Left renal cortex interstitium (tissue), 4 donors: ENCODE results near the gene PDGFA. TPM values are rescaled to one million over a fixed set of nuclear protein-coding genes. Genes with fewer than 3 reads are reported as not detected.

Experiments used
- DNase-seq, 4 donors: peaks; one replicate each; pipeline ENCODE4 v3.0.0-alpha.2; 2013; ENCODE audit warnings: low read depth in 4 of 4, low spot score in 2 of 4, missing footprints in 1 of 4
- polyA plus RNA-seq, 4 donors: library from polyadenylated mRNA; unstranded; fragments of 120-200 nt; gene quantifications; one replicate each; pipeline ENCODE4 v1.2.1, GENCODE V29; 2013; ENCODE audit not compliant: insufficient read length in 4 of 4

PDGFA gene
- polyA plus RNA-seq, 4 donors = 44.5 to 57.8 (median 50.3) TPM

DNA sequence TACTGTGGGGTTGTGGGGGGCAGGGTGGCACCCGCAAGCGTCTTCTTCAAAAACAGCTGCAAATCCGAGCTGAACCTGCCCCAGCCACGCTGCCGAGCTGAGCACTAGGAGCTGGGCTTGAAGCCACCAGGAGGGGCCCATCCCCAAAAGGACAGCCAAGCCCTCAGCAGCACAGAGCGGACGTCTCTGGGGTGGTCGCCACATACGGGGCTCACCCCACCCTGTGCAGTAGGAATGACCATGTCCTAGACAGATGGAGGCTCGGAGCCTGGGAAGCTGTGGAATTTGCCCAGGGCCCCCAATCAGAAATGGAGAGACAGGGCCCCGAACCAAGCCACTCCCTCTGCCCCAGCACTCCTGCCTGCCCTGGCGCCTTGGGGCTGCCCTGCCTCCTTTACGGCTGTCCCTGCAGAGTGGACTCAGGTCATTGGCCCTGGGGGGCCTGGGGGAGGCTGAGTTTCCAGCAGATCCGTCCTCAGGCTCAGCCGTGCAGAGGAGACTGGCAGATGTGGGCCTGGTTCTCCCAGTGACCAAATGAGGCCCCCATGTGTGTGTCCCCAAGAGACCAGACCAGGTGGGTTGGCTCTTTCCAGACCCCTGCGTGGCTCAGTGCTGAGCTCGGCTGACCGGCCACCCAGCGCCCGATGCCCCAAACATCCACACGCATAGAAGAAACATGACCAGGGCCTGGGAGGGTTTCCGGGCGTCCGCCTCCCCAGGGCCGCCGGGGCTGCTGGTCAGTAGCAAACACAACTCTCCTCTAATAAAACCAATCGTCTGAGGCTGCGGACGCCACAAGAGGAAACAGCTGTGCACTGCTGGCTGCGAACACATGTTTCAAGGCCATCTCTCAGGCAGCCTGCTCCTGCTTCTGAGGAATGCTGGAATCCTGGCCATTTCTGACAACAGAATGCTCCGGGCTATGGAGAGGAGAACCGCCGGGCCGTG lies 54.9 kb downstream of the PDGFA start:
- DNase-seq = peak in 1 of 4 donors; percentile 81

DNA sequence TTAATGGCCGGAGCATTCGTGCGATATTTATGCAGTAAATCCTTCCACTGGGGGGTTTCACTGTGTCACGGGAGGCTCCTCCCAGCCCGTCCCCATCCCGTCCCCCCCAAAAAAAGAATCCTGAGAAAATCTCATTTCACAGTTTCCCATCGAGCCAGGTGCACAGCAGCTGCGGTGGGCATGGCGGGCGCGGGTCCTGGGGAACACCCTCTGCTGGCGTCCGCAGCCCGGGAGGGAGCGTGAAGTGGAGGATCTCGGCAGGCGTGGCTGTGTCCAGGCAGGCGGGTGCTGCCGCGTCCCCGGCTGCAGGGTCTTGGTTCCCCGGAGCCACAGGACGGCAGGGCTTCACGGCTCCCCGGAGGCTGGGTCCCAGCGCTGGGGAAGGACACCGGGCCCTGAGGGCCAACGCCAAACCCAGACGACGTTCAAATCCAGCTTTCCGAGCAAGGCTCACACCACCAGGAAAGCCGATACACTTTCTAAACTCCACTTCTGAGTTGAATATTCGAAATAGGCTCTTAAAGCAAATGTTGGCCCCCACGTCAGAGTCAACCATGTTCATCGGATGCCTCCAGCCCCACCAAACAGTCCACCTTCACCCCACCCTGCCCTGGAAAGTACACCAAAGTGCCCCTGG lies 55.7 kb downstream of the PDGFA start:
- no peak for DNase-seq

DNA sequence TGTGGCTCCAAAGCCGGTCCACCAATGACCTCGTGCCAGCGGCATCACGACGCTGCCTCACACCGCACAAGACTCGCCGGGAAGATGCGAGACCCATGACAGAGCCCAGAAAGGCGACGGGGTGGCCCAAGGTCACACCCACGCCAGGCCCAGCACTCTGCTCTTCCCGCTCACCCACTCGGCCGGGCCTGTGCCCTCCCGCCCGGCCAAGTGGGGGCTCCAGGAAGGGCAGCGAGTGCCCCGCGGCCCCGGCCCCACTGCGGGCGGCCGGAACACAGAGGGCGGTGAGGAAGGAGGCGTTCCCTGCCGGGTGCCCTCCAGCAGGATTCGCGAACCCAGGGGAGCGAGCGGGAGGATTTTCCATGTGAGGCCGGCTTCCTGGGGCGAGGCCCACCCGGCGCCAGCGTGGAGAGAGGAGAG lies 56.3 kb downstream of the PDGFA start:
- no peak for DNase-seq

DNA sequence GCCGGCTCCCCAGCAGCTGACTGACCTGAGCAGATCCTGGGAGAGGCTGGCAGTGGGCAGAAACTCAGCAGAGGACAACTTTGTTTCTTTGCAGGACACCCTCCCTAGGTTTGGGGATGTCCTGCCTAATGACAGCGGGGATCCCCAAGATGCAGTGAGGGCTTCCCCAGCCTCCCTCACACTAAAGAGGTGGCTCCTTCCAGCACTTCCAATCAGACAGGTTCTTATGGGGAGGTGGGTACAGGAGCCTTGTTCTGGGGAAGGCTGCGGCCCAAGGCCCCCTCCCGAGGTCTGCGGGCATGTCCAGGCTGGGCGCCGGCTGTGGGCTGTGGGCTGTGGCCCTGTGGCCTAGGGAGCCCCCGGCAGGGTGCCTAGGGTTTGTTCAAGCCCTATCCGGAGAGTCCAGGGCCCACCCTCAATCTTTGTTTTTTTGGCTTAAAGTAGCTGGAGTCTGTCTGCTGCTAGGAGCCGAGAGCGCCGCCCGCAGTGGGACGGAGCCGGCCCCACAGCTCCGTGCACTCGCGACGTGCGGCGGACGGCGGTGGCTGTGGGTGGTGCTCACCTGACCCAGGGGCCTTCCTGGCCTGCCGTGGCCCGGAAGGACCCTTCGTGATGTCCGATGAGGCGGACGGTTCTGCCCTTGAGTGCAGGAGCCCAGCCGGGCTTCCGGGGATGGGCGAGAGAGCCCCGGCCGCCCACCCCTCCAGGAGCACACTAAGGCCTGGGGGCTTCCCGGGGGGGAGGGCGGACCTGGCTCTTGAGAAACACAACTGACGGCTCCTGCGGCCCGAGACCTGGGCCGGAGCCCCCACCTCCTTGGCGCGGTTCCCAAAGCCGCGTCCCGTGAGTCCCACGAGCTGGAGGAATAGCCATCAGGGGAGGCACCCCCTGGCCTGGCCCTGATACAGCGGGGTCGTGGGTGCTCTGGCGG lies 57.2 kb downstream of the PDGFA start:
- DNase-seq = no peak

DNA sequence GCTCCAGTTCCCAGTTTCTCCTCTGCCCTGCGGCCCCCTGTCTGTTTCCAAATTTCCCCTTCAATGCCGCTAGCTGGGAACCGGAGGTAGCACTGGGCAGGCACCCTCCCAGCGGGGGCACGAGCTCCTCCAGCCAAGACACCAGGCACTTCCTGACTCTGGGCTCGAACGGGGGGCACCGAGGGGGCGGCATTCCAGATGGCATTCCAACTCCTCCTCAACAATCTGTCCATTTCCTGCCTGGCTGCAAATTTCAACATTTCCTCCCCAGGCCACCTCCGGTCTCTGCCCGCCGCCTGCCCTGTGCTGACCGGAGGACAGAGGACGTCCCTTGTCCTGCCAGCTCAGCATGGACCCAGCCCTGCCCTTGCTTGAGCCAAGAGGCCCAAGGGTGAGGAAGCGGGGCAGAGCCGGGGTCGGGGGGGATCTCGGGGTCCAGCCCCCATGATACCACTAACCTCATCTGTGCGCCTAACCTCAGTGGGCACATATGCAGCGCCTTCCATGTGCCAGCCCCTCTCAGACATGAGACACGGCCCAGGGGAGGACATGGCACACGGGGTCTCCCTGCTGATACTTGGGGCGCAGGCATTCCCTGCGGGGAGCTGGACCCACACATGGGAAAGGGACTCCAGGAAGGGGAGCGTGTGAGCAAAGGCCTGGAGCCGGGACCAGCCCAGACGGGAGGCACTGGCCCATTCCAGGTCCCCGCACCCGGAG lies 58.0 kb downstream of the PDGFA start:
- no peak for DNase-seq

DNA sequence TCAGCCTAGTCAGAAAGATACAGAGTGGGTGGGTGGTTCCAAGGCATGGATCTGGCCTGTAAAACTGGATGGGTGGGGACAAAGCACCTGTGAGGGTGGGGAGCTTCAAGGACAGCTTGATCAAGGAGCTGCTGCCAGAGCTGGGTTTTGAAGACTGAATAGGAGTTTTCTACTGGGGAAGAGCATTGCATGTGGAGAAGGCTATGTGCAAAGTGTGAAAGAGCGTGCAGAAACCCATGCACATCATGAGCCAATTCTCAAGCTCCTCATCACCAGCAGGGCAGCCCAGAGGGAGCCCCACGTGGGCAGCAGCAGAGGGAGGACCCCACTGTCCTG lies 58.6 kb downstream of the PDGFA start:
- no peak for DNase-seq

DNA sequence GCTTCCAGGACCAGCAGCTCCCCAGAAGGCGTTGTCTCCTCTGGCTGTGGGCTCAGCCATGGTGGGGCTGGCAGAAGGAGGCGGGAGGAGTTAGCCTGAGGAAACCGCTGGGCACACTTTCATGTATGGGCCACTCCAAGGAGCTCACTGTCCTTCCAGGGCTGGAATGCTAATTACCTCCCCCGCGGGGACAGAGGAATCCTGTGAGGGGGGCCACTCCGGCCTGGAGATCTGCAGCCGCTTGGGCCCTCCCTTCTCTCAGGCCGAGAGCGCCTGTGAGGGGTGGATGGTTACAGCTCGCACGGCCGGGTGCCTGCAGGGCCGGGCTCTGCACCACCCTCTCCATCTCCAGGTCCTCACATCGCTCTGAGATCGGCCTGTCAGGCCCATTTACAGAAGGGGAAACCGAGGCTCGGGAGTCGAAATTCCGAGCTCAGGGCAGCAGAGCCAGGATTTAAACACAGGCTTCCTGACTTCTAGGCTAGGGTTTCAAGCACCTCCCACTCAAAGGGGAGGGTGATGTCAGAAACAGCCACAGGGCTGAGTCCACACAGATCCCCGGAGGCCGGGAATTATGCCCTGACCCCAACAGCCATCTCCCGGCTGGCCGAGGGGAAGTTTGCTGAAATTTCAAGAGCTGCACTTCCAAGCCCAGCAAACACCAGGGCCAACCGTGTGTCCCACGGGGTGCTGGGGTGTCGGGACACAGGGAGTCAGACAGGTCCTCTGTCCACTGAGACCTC lies 59.1 kb downstream of the PDGFA start:
- no peak for DNase-seq

DNA sequence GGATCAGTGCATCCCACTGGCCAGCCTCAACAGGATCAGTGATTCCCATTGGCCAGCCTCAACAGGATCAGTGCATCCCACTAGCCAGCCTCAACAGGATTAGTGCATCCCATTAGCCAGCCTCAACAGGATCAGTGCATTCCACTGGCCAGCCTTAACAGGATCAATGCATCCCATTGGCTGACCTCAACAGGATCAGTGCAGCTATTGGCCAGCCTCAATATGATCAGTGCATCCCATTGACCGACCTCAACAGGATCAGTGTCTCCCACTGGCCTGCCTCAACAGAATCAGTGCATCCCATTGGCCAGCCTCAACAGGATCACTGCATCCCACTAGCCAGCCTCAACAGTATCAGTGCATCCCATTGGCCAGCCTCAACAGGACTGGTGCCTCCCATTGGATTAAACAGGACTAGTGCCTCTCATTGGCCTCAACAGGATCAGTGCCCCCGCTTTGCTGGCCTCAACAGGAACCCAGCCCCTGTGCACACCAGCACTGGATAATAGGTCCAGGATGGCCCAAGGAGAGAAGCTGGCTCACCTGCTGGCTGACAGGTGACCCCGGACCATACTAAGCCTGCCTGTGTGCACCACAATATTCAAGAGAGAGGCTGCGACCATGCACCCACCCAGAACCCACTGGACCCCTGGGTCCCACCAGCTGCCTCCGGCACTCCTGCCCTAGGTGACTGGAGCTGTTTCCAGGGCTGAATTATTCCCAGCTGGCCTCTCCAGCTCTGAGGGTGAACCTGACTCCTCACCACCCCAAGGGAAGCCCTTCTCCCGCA lies 59.9 kb downstream of the PDGFA start:
- DNase-seq = no peak

DNA sequence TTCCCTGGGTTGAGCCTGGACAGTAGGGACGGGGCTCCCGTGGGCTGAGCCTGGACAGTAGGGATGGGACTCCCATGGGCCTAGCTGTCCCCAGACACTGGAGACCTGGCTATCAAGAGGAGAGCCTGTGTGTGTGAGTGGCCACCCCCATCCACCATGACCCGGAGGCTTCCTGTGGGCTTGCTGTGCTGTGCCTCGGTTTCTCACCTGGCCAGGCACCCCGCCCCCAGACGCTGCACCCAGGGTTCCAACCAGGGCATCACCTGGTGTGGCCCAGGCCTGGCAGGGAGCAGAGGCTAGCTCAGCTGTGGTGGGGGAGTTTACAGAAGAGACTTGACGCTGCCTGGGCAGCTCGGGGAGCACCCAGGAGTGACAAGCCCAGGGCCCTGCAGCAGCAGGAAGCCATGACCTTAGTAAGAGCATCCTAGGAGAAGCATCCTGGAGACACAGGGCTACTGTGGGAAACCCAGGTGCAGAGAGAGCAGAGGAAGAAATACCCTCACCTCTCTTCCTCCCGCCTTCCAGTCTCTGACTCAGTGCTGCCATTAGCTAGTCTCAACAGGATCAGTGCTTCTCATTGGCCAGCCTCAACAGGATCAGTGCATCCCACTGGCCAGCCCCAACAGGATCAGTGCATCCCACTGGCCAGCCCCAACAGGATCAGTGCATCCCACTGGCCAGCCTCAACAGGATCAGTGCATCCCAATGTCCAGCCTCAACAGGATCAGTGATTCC lies 61.0 kb downstream of the PDGFA start:
- no peak for DNase-seq

DNA sequence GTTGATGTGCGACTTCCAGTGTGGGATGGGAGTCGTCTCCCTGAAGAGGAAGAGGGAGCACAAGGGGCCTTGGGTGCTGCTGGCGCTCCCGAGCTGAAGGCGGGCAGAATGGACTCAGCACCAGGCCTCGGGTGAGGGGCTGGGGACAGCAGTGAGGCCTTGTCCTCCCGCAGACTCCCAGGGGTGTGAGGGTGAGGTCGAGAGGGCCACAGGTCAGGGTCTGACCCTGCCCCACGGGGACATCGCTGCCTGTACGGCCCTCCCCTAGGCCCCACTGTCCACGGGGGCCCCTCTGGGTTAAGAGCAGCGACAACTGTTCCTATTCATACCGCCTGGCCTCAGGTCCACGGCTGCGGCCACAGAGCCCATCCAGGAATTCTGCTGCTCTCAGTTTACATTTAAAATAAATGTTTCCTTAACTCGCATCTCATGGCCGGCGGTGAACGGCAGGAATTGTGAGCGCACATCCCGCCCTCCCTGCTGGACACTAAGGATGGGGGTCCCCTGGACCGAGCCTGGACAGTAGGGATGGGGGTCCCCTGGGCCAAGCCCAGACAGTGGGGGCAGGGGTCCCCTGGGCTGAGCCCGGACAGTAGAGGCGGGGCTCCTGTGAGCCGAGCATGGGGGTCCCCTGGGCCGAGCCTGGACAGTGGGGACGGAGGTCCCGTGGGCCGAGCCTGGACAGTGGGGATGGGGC lies 61.7 kb downstream of the PDGFA start:
- no peak for DNase-seq

DNA sequence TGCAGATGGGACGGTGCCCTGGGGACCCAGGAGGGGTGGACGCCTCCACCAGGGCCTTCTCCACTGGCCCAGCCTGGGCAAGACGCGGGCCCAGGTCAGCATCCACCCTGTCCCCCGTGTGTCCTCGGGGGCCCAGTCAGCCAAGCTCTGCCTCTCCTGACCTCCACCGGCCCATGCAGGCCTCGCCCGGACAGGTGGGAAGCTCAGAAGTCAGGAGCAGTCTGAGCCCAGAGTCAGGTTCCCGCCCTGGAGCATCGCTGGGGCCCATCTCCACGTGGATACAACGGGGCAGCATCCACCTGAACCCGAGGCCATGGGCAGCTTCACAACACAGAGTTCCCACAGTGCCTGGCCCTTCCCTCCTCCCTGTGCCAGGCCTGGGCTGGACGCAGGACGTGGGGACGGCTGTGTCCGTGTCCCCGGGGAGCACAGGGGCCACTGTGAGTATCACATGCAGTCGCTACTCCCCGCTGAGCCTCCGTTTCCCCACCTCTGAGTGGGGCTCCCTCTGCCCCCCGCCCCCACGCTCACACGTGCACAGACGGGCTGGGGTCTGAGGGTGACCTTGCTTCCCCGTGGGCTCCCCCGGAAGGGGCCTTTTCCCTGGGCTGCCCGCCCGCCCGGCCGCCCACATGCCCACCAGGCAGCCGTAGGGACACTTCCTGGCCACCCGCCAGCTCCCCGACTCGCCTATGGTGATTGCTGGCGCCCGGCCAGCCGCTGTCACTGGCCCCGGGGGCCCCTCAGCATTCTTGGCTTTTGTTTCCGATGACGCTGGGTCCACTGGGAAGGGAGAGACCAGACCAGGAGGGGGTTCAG lies 64.3 kb downstream of the PDGFA start:
- no peak for DNase-seq

DNA sequence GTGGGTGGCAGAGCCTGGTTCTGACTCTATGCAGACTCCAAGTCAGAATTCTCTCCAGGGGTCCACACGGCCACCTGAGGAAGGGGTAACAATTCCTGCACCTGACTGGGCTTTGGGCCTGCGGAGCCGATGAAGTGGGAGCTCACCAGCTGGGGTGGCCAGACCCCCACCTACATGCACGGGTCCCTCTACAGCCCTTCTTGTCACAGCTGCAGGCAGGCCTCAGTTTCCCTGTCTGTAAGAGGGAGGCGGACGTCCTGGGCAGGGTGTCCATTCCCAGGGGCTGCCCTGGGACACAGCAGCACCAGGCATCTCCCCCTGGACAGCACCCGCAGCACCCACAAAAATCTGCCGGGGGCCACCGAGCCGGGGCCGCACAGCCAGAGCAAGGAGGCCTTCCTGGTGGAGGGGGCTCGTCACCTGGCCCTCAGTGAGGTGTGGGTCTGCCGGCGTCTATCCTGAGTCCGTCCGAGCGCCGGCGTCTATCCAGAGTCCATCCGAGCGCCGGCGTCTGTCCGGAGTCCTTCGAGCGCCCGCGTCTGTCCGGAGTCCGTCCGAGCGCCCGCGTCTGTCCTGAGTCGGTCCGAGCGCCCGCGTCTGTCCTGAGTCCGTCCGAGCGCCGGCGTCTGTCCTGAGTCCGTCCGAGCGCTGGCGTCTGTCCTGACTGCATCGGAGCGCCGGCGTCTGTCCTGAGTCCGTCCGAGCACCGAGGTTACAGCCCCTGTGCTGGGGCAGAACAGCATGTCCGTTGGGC lies 65.1 kb downstream of the PDGFA start:
- no peak for DNase-seq

DNA sequence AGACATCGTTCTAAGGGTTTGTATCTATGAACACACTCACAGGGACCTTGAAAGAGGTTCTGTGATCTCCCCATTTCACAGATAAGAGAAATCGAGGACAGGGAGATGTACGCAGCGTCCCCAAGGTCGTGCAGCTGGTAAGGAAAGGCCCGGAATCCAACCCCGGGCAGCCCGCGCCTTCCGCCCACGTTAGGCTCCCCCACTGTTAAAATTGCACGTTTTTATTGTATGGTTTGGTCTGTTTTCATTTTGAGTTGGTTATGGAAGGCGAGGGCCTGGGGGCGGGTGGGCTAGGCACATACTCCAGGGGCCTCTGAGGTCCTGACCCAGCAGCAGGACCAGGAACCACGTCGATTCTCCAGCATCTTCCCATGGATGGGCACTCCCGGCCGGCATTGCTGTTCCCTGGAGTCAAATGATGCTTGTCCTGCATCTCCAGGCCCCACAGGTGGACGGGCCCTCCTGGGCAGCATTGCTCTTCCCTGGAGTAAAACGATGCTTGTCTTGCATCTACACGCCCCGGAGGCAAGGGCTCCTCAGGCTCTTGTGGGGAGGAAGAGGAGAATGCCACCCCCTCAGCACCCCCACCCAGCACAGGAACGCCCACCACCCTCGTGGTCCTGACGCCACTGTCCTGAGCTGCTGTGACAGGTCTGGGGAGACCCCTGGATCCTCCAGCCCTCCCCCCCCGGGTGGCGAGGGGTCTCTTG lies 65.9 kb downstream of the PDGFA start:
- no peak for DNase-seq

DNA sequence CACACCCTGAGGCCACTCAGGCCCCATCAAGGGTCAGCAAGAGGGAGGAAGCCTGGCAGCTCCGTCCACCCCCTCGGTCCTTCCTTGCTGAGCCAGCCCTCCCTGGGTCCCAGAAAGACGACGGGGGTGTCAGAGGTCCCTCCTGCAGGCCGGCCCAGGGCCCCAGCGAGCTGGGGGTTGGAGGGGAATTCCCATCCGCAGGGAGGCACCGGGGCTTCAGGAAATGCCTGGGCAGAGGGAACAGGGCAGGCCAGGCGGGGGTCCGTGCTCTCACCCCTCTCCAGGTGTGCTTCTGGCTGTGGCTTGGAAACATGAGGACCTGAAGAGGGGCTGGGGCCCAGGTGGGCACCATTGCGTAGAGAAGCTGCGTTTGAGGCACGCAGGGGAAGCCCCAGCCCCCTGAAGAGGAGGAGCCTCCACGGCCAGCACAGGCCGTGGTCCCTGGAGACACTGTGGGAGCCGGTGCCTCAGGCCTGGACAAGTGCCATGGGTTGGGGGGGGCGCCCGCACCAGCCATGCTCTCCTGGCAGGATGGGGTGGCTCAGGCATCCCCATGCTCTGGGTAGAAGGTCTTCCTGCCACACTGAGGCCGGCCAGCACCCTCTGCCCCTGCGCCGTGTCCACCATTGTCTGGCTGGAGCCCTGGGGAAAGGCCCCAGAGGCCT lies 66.7 kb downstream of the PDGFA start:
- DNase-seq = no peak

DNA sequence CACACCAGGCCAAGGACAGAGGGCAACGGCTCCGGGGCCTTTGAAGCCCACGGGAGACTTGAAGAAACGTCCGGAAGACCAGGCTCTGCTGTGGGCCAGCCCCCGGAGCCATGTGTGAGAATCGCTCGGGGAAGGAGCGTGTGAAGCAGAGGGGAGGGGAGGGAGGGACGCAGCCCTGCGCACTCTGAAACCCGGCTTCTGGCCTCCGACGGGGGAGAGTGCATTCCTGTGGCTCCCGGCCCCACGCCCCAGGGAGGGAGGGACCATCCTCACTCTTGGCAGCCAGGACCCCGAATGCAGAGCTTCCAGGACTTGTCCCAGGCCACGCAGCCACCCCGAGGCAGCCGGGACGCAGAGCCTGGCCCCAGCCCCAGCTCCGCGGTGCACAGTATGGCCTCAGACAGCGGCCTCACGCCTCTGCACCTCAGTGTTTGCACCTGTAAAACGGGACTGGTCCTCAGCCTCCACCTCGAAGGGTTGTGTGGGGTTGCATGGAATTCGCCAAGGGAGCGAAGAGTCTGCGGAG lies 67.4 kb downstream of the PDGFA start:
- no peak for DNase-seq
